Stimulated activated naive CD8-positive, alpha-beta T cell treated with anti-CD3 and anti-CD28 coated beads, Interleukin-15, amount 100 ng/mL, for 72 hours (primary cell): Measurements from ENCODE around the gene SCRG1.

Experiments used
- ATAC-seq: fragments of 150-1000 bp; cut with Tn5 transposase; 2 replicates; pipeline ENCODE4 v1.10.0; 2021; ENCODE audit warnings: mild to moderate bottlenecking, moderate library complexity
- DNase-seq, 2 donors: peaks; one replicate each; pipeline ENCODE4 v3.0.0; 2021 to 2022
- H3K27ac Mint-ChIP-seq, 2 donors: one replicate each; pipeline ENCODE4 v1.8.0; 2022; ENCODE audit warnings: mild to moderate bottlenecking in 2 of 2, mixed read lengths in 2 of 2, moderate library complexity in 2 of 2
- H3K27me3 Mint-ChIP-seq: one replicate; pipeline ENCODE4 v1.8.0; 2022; ENCODE audit warnings: mixed read lengths
- H3K4me1 Mint-ChIP-seq: one replicate; pipeline ENCODE4 v1.8.0; 2022; ENCODE audit warnings: mild to moderate bottlenecking, mixed read lengths
- H3K4me3 Mint-ChIP-seq, 2 donors: one replicate each; pipeline ENCODE4 v1.8.0; 2022; ENCODE audit warnings: mild to moderate bottlenecking in 2 of 2, mixed read lengths in 2 of 2, moderate library complexity in 1 of 2
- H3K9me3 Mint-ChIP-seq, 2 donors: one replicate each; pipeline ENCODE4 v1.8.0; 2022; ENCODE audit warnings: mixed read lengths in 2 of 2

SCRG1 gene

GRCh38 chr4:173346074-173346473 lies 52.8 kb downstream of the SCRG1 start:
- no peak overlapping the region for H3K4me3 Mint-ChIP-seq
- no peaks in the 10 kb centered on the region for H3K4me1 Mint-ChIP-seq
- DNase-seq (no peak), ATAC-seq (no peak)
- no peak overlapping the region for H3K27ac Mint-ChIP-seq
- peaks cover 8% of the 10 kb centered on the region for H3K27me3 Mint-ChIP-seq
- no peaks in the 10 kb centered on the region for H3K9me3 Mint-ChIP-seq

GRCh38 chr4:173345648-173346047 lies 53.3 kb downstream of the SCRG1 start:
- no peak for ATAC-seq
- Mint-ChIP-seq H3K4me1 (no peaks in the 10 kb centered on the region), H3K4me3 (no peak overlapping the region), H3K27ac (no peak overlapping the region), H3K27me3 (peaks cover 12% of the 10 kb centered on the region), H3K9me3 (no peaks in the 10 kb centered on the region)
- DNase-seq: no peak

- DNase-seq (no peak), ATAC-seq (no peak)
- Mint-ChIP-seq H3K9me3 (no peaks in the 10 kb centered on the region), H3K4me3 (no peak overlapping the region), H3K4me1 (no peaks in the 10 kb centered on the region), H3K27ac (no peak overlapping the region), H3K27me3 (peaks cover 15% of the 10 kb centered on the region)
Measured at GRCh38 chr4:173343832-173344397, 55.0 kb downstream of the SCRG1 start.

GRCh38 chr4:173337463-173337862 lies 61.5 kb downstream of the SCRG1 start:
- no peak overlapping the region for H3K27ac Mint-ChIP-seq
- ATAC-seq (no peak), DNase-seq (no peak)
- H3K27me3 Mint-ChIP-seq: peaks cover 35% of the 10 kb centered on the region
- peaks cover 22% of the 10 kb centered on the region for H3K4me1 Mint-ChIP-seq
- H3K4me3 Mint-ChIP-seq: no peak overlapping the region
- no peaks in the 10 kb centered on the region for H3K9me3 Mint-ChIP-seq

GRCh38 chr4:173334891-173335752 lies 63.8 kb downstream of the SCRG1 start:
- peaks cover 19% of the 10 kb centered on the region for H3K27me3 Mint-ChIP-seq
- peak; percentile 46 for ATAC-seq
- H3K4me1 Mint-ChIP-seq: peaks cover 29% of the 10 kb centered on the region
- H3K9me3 Mint-ChIP-seq: no peaks in the 10 kb centered on the region
- H3K4me3 Mint-ChIP-seq: peak overlapping the region; percentile 96 to 98
- peak overlapping the region; percentile 100 for H3K27ac Mint-ChIP-seq
- DNase-seq: peak in 1 of 2 donors; percentile 57
